GM23338 (cell line): ENCODE measurements around the gene KCNMA1. TPM values are rescaled to one million over a fixed set of nuclear protein-coding genes. Genes with fewer than 3 reads are reported as not detected.

Source experiments
- ATAC-seq: fragments of 200-7000 bp; cut with Tn5 transposase; 3 replicates; pipeline ENCODE4 v1.9.1; 2020
- DNase-seq: peaks from one replicate; pipeline ENCODE4 v3.0.0-alpha.2; 2015; ENCODE audit warnings: low spot score
- H2AFZ ChIP-seq: fragments of 200-600 bp; sonication (generic); 2 replicates; pipeline ENCODE4 v1.8.0; 2016; ENCODE audit warnings: antibody characterized with exemption, mild to moderate bottlenecking, moderate library complexity
- H3F3A ChIP-seq: fragments of 200-600 bp; sonication (generic); replicated peaks from 2 replicates; pipeline ENCODE4 v1.8.0; 2017; ENCODE audit warnings: antibody characterized with exemption, mixed run types, low read depth
- H3K27ac ChIP-seq: fragments of 200-600 bp; sonication (generic); 2 replicates; pipeline ENCODE4 v1.6.1; 2016; ENCODE audit warnings: low read depth
- H3K27me3 ChIP-seq: fragments of 200-600 bp; sonication (generic); 2 replicates; pipeline ENCODE4 v1.8.0; 2016; ENCODE audit warnings: mild to moderate bottlenecking, mixed run types, moderate library complexity; ENCODE audit not compliant: insufficient read depth
- H3K36me3 ChIP-seq: fragments of 200-600 bp; sonication (generic); 2 replicates; pipeline ENCODE4 v1.8.0; 2016; ENCODE audit warnings: mild to moderate bottlenecking; ENCODE audit not compliant: insufficient read depth
- H3K4me1 ChIP-seq: fragments of 200-600 bp; sonication (generic); 2 replicates; pipeline ENCODE4 v1.8.0; 2016; ENCODE audit warnings: mild to moderate bottlenecking, moderate library complexity; ENCODE audit not compliant: insufficient read depth
- H3K4me2 ChIP-seq: fragments of 200-600 bp; sonication (generic); 2 replicates; pipeline ENCODE4 v1.7.1; 2017; ENCODE audit warnings: mixed run types
- H3K4me3 ChIP-seq: fragments of 200-600 bp; sonication (generic); 2 replicates; pipeline ENCODE4 v1.6.1; 2016; ENCODE audit warnings: mixed run types
- H3K79me2 ChIP-seq: fragments of 200-600 bp; sonication (generic); replicated peaks from 2 replicates; pipeline ENCODE4 v1.8.0; 2017; ENCODE audit warnings: mild to moderate bottlenecking; ENCODE audit not compliant: insufficient read depth
- H3K9me2 ChIP-seq: fragments of 200-600 bp; sonication (generic); 2 replicates; pipeline ENCODE4 v1.8.0; 2017; ENCODE audit not compliant: insufficient read depth
- H4K20me1 ChIP-seq: fragments of 200-600 bp; sonication (generic); replicated peaks from 2 replicates; pipeline ENCODE4 v1.8.0; 2017; ENCODE audit warnings: mild to moderate bottlenecking; ENCODE audit not compliant: insufficient read depth
- H3K27ac Mint-ChIP-seq: 2 replicates; pipeline ENCODE4 v1.8.0; 2020; ENCODE audit warnings: inconsistent platforms, mild to moderate bottlenecking, moderate library complexity, mixed read lengths
- H3K27me3 Mint-ChIP-seq: 3 replicates; pipeline ENCODE4 v1.8.0; 2022; ENCODE audit warnings: low read depth, mild to moderate bottlenecking, moderate library complexity, mixed read lengths, inconsistent platforms; ENCODE audit not compliant: insufficient read depth, poor library complexity
- H3K36me3 Mint-ChIP-seq: 3 replicates; pipeline ENCODE4 v1.8.0; 2021; ENCODE audit warnings: low read depth, mild to moderate bottlenecking, inconsistent platforms, moderate library complexity, mixed read lengths
- H3K4me1 Mint-ChIP-seq: 3 replicates; pipeline ENCODE4 v1.8.0; 2020; ENCODE audit warnings: mild to moderate bottlenecking, inconsistent platforms, mixed read lengths
- H3K4me3 Mint-ChIP-seq: 3 replicates; pipeline ENCODE4 v1.8.0; 2021; ENCODE audit warnings: moderate library complexity, mild to moderate bottlenecking, inconsistent platforms, mixed read lengths
- H3K9me3 Mint-ChIP-seq: 3 replicates; pipeline ENCODE4 v1.8.0; 2020; ENCODE audit warnings: moderate library complexity, mild to moderate bottlenecking, inconsistent platforms, mixed read lengths
- EZH2phosphoT487 ChIP-seq: fragments of 200-600 bp; sonication (generic); IDR thresholded peaks from one replicate; pipeline ENCODE4 v1.8.1; 2018; ENCODE audit warnings: antibody characterized with exemption; ENCODE audit not compliant: unreplicated experiment
- JUNB ChIP-seq: IDR thresholded peaks from one replicate; pipeline ENCODE4 v1.6.1; 2016; ENCODE audit warnings: antibody characterized with exemption; ENCODE audit not compliant: unreplicated experiment
- ZNF114 ChIP-seq: fragments of 250-450 bp; sonication (Bioruptor Pico); IDR thresholded peaks from 2 replicates; pipeline ENCODE4 v1.5.0; 2020; ENCODE audit warnings: mild to moderate bottlenecking, moderate library complexity
- polyA plus RNA-seq: library from polyadenylated mRNA; unstranded; fragments of >200 nt; fragmentation: Nextera tagmentation; extraction: Ambion mirVana; gene quantifications from 2 replicates; pipeline ENCODE4 v1.2.1, GENCODE V29; 2016
- total RNA-seq: library from RNA; depleted of rRNA; stranded (reverse); fragments of >200 nt; shearing (Covaris generic); gene quantifications from 2 replicates; pipeline ENCODE4 v1.2.3, GENCODE V29; 2014
- TF ChIP-seq, protein P1 (sequence below): IDR thresholded peaks from 2 replicates; pipeline ENCODE4 v1.6.1; 2016; ENCODE audit warnings: antibody characterized with exemption
- TF ChIP-seq, protein P2 (sequence below), 2 experiments: fragments of 200-600 bp in 1 of 2; sonication (generic) in 1 of 2; conservative IDR thresholded peaks; 2 replicates each; pipeline versions ENCODE4 v1.5.1 to v1.6.1; 2016 to 2017; ENCODE audit warnings: antibody characterized with exemption in 2 of 2, low read depth in 2 of 2, mild to moderate bottlenecking in 2 of 2, moderate library complexity in 1 of 2
- TF ChIP-seq, protein P3 (sequence below): fragments of 250-450 bp; sonication (Bioruptor Pico); IDR thresholded peaks from 2 replicates; pipeline ENCODE4 v1.5.0; 2020; ENCODE audit warnings: mild to moderate bottlenecking, moderate library complexity
- TF ChIP-seq, protein P4 (sequence below): IDR thresholded peaks from one replicate; pipeline ENCODE4 v1.6.1; 2018; ENCODE audit warnings: antibody characterized with exemption; ENCODE audit not compliant: unreplicated experiment

KCNMA1 gene
- total and polyA plus RNA-seq, 2 experiments from 2014 or later = 8.2 to 9.0 TPM

DNA sequence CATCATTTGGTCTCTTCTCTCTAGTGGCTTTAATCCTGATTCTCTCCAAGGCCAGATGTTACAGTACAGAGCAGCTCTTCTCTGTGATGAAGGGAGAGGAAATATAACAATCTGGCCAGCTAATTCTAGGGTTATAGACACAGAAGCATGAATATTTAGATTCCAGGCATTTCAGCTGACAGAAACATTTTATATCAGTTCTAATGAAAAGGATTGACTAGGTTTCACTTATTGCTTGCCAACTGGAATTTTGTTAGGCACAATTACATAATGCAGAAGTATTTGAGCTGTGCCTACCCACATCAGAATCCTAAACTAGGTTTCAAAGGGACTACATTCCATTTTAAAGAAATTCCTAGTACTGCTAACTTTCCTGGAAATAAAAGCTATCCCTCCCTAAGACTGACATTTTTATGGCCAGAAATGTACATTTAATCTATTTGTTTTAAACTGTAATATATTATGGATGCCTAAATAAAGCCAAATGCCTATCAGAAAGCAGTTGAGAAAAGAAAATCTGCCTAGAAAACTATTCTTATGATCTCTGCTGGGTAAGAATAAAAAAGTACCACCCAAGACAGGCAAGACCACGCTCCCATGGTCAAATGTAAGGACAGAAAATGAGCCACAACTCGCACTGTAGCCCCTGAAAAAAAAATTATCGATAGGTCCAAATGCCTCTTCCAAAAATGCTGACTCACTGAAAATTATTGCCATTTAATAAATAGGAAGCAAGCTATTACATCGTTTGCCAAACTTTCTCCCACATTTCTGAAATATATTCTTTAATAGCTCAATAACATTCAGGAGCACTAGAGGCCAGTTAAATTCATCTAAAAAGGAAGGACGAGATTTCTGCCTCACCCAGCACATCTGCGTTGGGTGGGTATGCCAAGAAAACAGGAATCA lies 498.1 kb downstream of the KCNMA1 start:
- no peak for TF ChIP-seq EZH2phosphoT487
- TF ChIP-seq, protein P1, sequence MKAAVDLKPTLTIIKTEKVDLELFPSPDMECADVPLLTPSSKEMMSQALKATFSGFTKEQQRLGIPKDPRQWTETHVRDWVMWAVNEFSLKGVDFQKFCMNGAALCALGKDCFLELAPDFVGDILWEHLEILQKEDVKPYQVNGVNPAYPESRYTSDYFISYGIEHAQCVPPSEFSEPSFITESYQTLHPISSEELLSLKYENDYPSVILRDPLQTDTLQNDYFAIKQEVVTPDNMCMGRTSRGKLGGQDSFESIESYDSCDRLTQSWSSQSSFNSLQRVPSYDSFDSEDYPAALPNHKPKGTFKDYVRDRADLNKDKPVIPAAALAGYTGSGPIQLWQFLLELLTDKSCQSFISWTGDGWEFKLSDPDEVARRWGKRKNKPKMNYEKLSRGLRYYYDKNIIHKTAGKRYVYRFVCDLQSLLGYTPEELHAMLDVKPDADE = no peak
- TF ChIP-seq, protein P2, sequence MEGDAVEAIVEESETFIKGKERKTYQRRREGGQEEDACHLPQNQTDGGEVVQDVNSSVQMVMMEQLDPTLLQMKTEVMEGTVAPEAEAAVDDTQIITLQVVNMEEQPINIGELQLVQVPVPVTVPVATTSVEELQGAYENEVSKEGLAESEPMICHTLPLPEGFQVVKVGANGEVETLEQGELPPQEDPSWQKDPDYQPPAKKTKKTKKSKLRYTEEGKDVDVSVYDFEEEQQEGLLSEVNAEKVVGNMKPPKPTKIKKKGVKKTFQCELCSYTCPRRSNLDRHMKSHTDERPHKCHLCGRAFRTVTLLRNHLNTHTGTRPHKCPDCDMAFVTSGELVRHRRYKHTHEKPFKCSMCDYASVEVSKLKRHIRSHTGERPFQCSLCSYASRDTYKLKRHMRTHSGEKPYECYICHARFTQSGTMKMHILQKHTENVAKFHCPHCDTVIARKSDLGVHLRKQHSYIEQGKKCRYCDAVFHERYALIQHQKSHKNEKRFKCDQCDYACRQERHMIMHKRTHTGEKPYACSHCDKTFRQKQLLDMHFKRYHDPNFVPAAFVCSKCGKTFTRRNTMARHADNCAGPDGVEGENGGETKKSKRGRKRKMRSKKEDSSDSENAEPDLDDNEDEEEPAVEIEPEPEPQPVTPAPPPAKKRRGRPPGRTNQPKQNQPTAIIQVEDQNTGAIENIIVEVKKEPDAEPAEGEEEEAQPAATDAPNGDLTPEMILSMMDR (conservative IDR thresholded peaks at IDR 0.05; ENCODE audit: low read depth in 2 of 2) = no peak
- Mint-ChIP-seq H3K9me3 (no peaks in the 10 kb centered on the region), H3K4me1 (peaks cover 5% of the 10 kb centered on the region; the same call in 2 of the 3 replicates), H3K27ac (no peak overlapping the region), H3K36me3 (no peaks in the 10 kb centered on the region), H3K27me3 (peaks cover 7% of the 10 kb centered on the region), H3K4me3 (no peak overlapping the region)
- Histone ChIP-seq H3K4me3 (no peak overlapping the region), H3K27me3 (no peaks in the 10 kb centered on the region), H3K9me2 (no peaks in the 10 kb centered on the region), H3K4me2 (no peak overlapping the region), H3K36me3 (no peaks in the 10 kb centered on the region), H3K4me1 (no peaks in the 10 kb centered on the region; the same call in 1 of the 2 replicates), H4K20me1 (no peaks in the 10 kb centered on the region; the same call in 1 of the 2 replicates), H2AFZ (no peak overlapping the region), H3F3A (no peaks in the 10 kb centered on the region), H3K79me2 (no peaks in the 10 kb centered on the region), H3K27ac (no peak overlapping the region)
- ATAC-seq (no peak), DNase-seq (no peak)

DNA sequence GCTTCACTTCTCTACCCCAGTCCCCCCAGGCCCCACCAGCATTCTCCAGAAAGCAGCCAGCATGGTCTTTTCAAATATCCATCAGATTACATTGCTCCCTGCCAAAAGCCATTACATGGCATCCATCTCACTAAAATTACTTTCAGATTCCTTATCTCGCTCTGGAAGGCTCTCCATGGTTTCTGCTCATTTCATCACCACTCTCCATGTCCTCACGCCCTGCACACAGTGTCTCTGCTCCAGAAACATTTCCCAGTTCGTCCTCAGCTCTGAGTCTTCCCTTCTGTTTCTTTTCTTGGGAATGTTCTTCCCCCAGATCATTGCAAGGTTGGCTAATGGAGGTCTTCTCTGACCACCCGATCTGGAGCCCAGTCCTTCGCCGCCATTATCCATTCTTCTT lies 499.1 kb downstream of the KCNMA1 start:
- Mint-ChIP-seq H3K36me3 (no peaks in the 10 kb centered on the region), H3K4me1 (peaks cover 5% of the 10 kb centered on the region; the same call in 2 of the 3 replicates), H3K27me3 (peaks cover 7% of the 10 kb centered on the region), H3K9me3 (no peaks in the 10 kb centered on the region), H3K27ac (no peak overlapping the region), H3K4me3 (no peak overlapping the region)
- no peak for ATAC-seq
- DNase-seq = no peak
- no peaks in the 10 kb centered on the region for H3K79me2 ChIP-seq
- H2AFZ ChIP-seq = no peak overlapping the region
- no peak overlapping the region for H3K27ac ChIP-seq
- no peaks in the 10 kb centered on the region for H3K9me2 ChIP-seq
- no peak overlapping the region for H3K4me3 ChIP-seq
- H3F3A ChIP-seq = no peaks in the 10 kb centered on the region
- H3K27me3 ChIP-seq = no peaks in the 10 kb centered on the region
- no peaks in the 10 kb centered on the region; the same call in 1 of the 2 replicates for H4K20me1 ChIP-seq
- no peak overlapping the region for H3K4me2 ChIP-seq
- no peaks in the 10 kb centered on the region for H3K36me3 ChIP-seq
- no peaks in the 10 kb centered on the region; the same call in 1 of the 2 replicates for H3K4me1 ChIP-seq
- TF ChIP-seq, protein P3, sequence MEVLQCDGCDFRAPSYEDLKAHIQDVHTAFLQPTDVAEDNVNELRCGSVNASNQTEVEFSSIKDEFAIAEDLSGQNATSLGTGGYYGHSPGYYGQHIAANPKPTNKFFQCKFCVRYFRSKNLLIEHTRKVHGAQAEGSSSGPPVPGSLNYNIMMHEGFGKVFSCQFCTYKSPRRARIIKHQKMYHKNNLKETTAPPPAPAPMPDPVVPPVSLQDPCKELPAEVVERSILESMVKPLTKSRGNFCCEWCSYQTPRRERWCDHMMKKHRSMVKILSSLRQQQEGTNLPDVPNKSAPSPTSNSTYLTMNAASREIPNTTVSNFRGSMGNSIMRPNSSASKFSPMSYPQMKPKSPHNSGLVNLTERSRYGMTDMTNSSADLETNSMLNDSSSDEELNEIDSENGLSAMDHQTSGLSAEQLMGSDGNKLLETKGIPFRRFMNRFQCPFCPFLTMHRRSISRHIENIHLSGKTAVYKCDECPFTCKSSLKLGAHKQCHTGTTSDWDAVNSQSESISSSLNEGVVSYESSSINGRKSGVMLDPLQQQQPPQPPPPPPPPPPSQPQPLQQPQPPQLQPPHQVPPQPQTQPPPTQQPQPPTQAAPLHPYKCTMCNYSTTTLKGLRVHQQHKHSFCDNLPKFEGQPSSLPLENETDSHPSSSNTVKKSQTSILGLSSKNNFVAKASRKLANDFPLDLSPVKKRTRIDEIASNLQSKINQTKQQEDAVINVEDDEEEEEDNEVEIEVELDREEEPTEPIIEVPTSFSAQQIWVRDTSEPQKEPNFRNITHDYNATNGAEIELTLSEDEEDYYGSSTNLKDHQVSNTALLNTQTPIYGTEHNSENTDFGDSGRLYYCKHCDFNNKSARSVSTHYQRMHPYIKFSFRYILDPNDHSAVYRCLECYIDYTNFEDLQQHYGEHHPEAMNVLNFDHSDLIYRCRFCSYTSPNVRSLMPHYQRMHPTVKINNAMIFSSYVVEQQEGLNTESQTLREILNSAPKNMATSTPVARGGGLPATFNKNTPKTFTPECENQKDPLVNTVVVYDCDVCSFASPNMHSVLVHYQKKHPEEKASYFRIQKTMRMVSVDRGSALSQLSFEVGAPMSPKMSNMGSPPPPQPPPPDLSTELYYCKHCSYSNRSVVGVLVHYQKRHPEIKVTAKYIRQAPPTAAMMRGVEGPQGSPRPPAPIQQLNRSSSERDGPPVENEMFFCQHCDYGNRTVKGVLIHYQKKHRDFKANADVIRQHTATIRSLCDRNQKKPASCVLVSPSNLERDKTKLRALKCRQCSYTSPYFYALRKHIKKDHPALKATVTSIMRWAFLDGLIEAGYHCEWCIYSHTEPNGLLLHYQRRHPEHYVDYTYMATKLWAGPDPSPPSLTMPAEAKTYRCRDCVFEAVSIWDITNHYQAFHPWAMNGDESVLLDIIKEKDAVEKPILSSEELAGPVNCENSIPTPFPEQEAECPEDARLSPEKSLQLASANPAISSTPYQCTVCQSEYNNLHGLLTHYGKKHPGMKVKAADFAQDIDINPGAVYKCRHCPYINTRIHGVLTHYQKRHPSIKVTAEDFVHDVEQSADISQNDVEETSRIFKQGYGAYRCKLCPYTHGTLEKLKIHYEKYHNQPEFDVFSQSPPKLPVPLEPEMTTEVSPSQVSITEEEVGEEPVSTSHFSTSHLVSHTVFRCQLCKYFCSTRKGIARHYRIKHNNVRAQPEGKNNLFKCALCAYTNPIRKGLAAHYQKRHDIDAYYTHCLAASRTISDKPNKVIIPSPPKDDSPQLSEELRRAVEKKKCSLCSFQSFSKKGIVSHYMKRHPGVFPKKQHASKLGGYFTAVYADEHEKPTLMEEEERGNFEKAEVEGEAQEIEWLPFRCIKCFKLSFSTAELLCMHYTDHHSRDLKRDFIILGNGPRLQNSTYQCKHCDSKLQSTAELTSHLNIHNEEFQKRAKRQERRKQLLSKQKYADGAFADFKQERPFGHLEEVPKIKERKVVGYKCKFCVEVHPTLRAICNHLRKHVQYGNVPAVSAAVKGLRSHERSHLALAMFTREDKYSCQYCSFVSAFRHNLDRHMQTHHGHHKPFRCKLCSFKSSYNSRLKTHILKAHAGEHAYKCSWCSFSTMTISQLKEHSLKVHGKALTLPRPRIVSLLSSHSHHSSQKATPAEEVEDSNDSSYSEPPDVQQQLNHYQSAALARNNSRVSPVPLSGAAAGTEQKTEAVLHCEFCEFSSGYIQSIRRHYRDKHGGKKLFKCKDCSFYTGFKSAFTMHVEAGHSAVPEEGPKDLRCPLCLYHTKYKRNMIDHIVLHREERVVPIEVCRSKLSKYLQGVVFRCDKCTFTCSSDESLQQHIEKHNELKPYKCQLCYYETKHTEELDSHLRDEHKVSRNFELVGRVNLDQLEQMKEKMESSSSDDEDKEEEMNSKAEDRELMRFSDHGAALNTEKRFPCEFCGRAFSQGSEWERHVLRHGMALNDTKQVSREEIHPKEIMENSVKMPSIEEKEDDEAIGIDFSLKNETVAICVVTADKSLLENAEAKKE (CRISPR knock-in tag) = no peak
- TF ChIP-seq ZNF114 (CRISPR knock-in tag) = no peak
- no peak for TF ChIP-seq JUNB
- TF ChIP-seq, protein P4, sequence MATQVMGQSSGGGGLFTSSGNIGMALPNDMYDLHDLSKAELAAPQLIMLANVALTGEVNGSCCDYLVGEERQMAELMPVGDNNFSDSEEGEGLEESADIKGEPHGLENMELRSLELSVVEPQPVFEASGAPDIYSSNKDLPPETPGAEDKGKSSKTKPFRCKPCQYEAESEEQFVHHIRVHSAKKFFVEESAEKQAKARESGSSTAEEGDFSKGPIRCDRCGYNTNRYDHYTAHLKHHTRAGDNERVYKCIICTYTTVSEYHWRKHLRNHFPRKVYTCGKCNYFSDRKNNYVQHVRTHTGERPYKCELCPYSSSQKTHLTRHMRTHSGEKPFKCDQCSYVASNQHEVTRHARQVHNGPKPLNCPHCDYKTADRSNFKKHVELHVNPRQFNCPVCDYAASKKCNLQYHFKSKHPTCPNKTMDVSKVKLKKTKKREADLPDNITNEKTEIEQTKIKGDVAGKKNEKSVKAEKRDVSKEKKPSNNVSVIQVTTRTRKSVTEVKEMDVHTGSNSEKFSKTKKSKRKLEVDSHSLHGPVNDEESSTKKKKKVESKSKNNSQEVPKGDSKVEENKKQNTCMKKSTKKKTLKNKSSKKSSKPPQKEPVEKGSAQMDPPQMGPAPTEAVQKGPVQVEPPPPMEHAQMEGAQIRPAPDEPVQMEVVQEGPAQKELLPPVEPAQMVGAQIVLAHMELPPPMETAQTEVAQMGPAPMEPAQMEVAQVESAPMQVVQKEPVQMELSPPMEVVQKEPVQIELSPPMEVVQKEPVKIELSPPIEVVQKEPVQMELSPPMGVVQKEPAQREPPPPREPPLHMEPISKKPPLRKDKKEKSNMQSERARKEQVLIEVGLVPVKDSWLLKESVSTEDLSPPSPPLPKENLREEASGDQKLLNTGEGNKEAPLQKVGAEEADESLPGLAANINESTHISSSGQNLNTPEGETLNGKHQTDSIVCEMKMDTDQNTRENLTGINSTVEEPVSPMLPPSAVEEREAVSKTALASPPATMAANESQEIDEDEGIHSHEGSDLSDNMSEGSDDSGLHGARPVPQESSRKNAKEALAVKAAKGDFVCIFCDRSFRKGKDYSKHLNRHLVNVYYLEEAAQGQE = no peak
- TF ChIP-seq EZH2phosphoT487 = no peak
